Astrocyte of the spinal cord (primary cell): ENCODE measurements around the gene MYO1H.

ENCODE experiments used
- DNase-seq: peaks from one replicate; pipeline ENCODE4 v3.0.0; 2011; ENCODE audit warnings: low read depth, low spot score
- H3K4me3 ChIP-seq: 2 replicates; pipeline ENCODE4 v1.5.1; 2011; ENCODE audit warnings: low read depth, mild to moderate bottlenecking, low read length, moderate library complexity
- CTCF ChIP-seq: IDR thresholded peaks from 2 replicates; pipeline ENCODE4 v1.5.1; 2012; ENCODE audit warnings: low read depth, mild to moderate bottlenecking, low read length, inconsistent platforms
- in situ Hi-C: cut with HindIII; loops from 2 replicates; pipeline ENCODE4 v1.10.0; 2017; ENCODE audit warnings: low sequenced_read_pairs

The MYO1H gene

GRCh38 chr12:109345428-109345827, 2.3 kb upstream of the MYO1H start:
- TF ChIP-seq CTCF: no peak
- no peak overlapping the region for H3K4me3 ChIP-seq
- in situ Hi-C loops: no loop called here
- no peak for DNase-seq

DNA sequence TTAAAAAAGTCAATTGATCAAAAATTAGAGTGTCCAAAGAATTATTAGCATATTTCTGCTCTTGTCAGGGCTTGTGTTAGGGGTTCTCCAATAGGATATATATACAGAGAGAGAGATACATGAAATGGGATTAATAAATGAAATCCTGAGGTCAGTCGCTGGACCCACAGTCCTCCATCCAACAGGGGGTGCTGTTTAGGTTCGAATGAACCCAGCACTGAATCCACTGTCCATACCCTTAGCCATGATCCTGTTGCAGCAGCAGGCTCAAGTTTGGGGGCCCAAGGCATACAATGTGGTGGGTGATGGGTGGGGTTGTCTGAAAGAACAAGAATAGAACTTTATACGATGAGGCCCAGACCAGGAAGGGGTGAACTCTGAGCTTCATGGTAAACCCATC, 780 bp upstream of the MYO1H start:
- no peak for DNase-seq
- no peak for TF ChIP-seq CTCF
- no peak overlapping the region for H3K4me3 ChIP-seq
- in situ Hi-C loops: no loop called here

DNA sequence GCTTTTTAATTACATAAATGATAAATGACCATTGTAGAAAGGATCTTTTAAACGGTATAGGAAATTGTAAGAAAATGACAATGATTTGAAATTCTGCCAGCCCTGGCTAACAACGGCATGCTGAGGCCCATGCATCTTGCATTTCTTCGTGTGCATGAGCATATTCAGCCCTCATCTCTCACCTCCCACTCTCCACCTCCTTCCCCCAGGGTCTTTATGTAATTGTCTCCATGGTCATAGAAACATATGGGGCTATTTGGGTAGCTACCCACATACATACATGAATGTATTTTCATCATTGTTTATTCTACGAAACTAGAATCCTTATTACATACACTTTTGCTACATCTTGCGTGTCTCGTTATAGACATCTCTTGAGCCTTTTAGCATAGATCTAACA, 4.5 kb downstream of the MYO1H start:
- in situ Hi-C loops: no loop called here
- no peak for DNase-seq
- no peak for TF ChIP-seq CTCF
- no peak overlapping the region for H3K4me3 ChIP-seq

- in situ Hi-C loops: no loop called here
Observed at GRCh38 chr12:109356577-109356976, 8.9 kb downstream of the MYO1H start.

GRCh38 chr12:109357032-109357431, 9.3 kb downstream of the MYO1H start:
- in situ Hi-C loops: no loop called here
- no peak for DNase-seq

More at GRCh38 chr12:109356577-109356976, 8.9 kb downstream of the MYO1H start:
- TF ChIP-seq CTCF: no peak
- DNase-seq: no peak
- no peak overlapping the region for H3K4me3 ChIP-seq

DNA sequence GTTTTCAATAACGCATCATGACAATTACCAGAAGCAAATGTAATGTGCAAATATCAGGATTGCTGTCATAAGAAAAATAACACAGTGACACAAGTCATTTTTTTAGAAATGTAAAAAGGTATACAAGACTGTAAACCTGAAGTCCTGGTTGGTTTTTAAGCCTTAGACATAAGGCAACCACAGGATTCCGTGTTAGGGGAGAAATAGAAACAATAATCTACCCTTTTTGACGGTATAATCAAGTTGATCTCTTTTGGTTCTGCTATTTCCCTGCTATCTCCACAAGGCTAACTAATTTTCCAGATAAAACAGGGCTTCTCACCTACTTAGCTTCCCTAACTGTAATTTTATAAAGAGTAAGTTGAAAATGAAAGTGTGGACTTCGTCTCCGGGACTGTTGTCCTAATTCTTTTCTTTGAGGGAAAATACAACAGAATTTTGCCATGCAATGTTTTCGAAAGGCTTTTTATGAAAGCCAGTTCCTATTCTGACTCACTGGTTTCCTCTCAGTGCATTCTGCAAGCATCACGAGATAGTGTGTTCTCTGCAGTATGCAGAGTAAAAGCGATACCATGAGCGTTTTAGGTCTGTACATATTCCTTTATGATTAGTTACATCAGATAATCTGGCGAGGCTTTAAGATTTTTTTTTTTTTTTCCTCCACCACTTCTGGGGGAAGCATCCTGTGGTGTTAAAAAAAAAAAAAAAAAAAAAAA, 10.6 kb downstream of the MYO1H start:
- no peak overlapping the region for H3K4me3 ChIP-seq
- in situ Hi-C loops: no loop called here
- DNase-seq: no peak
- TF ChIP-seq CTCF: no peak

More at GRCh38 chr12:109357032-109357431, 9.3 kb downstream of the MYO1H start:
- no peak overlapping the region for H3K4me3 ChIP-seq
- no peak for TF ChIP-seq CTCF
